HG02885 (cell line): ENCODE measurements around the gene ENO1.
A peak's percentile ranks its signal among the peaks of the same experiment; 100 is the strongest.
"Not testable (repeated sequence)": the region's sequence is repeated elsewhere in the genome, so short reads cannot be mapped to it uniquely, and the experiment has no call there.

ENCODE experiments used
- ATAC-seq: cut with Tn5 transposase; IDR thresholded peaks from one replicate; pipeline ENCODE4 v1.9.1; 2021; ENCODE audit warnings: mild to moderate bottlenecking; ENCODE audit not compliant: unreplicated experiment, poor library complexity

The ENO1 gene

GRCh38 chr1:8898418-8898817 is 19.9 kb upstream of the ENO1 start:
- ATAC-seq: not testable (repeated sequence)

GRCh38 chr1:8897505-8897904 is 19.0 kb upstream of the ENO1 start:
- not testable (repeated sequence) for ATAC-seq

GRCh38 chr1:8896775-8897174 is 18.3 kb upstream of the ENO1 start:
- not testable (repeated sequence) for ATAC-seq

- no peak for ATAC-seq
Measured at GRCh38 chr1:8892026-8892425, 13.5 kb upstream of the ENO1 start.

DNA sequence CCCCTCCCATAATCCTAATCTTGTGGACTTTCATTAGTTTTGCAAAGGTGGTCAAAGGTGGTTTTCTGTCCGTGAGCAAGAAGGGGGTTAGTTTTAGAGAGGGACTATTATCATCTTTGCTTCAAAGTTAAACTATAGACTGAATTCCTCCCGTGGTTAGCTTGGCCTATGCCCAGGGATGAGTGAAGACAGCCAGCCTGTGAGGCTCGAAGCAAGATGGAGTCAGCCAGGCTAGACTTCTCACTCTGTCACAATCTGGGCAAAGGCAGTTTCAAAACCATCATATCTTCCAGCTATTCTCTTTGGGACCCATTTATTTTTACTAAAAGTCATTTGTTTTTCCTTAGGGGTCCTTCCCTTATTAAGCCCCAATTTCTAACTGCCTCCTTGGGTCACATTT is 12.9 kb upstream of the ENO1 start:
- ATAC-seq: no peak

- ATAC-seq: no peak
Measured at GRCh38 chr1:8889925-8890785, 11.7 kb upstream of the ENO1 start.

DNA sequence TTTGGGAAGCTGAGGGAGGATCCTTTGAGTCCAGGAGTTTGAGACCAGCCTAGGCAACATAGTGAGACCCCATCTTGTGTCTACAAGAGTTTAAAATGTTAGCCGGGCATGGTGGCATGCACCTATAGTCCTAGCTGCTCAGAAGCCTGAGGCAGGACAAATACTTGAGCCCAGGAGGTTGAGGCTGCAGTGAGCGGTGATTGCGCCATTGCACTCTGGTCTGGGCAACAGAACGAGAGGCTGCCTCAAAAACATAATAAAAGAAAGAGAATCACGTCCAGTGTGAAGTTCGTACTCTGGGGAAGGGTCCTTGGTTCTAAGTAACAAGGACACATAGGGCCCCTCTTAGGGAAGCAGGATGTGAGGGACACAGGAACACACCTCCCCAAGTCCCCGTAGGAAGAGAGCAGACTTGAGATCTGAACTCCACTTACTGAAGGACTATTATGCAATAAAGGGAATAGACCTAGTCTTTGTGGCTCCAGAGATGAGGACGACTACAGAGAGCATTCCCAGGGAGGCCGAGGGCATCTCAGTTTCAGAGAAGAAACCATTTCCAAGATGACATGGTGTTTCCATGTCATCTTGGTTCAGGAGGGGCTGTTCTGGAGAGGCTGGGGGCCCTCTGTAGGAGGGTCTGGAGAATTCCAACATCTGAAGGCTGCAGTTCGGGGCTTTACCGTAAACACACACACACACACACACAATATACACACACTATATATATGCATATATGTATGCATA is 10.8 kb upstream of the ENO1 start:
- ATAC-seq: no peak

DNA sequence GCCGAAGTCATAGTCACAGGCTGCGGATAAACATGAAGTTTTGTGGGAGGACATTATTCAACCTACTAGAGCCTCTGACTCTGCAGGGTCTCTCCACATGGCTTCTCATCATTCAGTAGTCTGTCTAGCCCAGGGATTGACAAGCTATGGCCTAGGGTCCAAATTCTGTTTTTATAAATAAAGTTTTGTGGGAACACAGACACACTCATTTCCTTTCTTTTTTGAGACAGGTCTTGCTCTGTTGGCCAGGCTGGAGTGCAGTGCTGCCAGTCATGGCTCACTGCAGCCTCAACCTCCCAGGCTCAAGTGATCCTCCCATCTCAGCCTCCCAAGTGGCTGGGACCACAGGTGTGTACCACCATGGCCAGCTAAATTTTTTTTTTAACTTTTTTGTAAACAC is 8.1 kb upstream of the ENO1 start:
- no peak for ATAC-seq

DNA sequence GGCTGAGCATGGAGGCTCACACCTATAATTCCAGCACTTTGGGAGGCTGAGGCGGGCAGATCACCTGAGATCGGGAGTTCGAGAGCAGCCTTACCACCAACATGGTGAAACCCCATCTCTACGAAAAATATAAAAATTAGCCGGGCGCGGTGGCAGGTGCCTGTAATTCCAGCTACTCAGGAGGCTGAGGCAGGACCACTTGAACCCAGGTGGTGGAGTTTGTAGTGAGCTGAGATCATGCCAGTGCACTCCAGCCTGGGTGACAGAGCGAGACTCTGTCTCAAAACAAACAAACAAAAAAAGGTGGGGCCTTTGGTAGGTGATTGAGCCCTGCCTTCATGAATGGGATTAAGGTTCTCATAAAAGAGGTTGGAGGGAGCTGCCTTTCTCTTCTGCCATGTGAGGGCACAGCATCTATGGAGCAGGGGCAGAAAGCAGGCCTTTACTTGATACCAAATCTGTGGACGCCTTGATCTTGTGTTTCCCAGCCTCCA is 7.6 kb upstream of the ENO1 start:
- not testable (repeated sequence) for ATAC-seq

- ATAC-seq: not testable (repeated sequence)
Measured at GRCh38 chr1:8884105-8884504, 5.6 kb upstream of the ENO1 start.

GRCh38 chr1:8883491-8883890 is 5.0 kb upstream of the ENO1 start:
- ATAC-seq: no peak

- ATAC-seq: no peak
Measured at GRCh38 chr1:8879922-8880676, 1.6 kb upstream of the ENO1 start.

DNA sequence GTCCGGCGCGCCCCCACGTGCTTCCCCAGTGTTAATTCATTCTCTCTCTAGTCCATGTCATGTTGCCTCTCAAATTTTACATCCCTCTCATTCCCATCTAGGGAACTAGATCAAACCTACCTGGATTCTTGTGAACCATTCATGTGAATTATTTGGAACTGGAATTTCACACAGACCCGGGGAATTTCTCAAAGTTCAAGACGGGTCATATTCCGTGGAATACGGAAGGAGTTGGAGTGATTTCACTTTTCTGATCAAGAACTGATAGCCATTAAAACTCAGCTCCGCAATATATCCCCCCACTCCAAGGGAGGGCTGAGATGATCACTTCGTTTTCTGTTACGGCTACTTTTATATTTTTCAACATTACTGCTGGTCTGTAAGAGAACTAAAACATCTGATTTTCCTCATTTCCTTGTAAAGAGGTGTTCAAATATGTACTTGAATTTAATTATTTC is 1.0 kb upstream of the ENO1 start:
- no peak for ATAC-seq

- peak; percentile 75 for ATAC-seq
Measured at GRCh38 chr1:8878698-8879463, 395 bp upstream of the ENO1 start.

DNA sequence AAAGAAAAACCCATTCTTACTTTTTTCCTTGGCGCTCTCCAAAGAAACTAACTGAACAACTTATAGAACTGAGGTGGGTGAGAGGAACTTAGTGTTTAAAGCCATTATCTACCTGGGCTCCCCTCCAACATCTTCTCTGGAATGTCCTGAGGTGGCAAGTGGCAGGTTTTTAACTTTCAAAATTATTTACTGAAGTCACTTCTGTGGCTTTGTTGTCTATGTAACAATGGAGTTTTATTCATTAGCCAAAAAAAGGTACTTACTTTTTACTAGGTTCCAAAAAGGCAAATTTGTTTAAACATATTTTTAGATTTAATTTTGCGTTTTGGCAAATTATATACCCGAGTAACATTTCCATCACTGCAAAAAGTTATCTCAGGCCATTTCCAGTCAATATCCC is 2.4 kb downstream of the ENO1 start:
- no peak for ATAC-seq

DNA sequence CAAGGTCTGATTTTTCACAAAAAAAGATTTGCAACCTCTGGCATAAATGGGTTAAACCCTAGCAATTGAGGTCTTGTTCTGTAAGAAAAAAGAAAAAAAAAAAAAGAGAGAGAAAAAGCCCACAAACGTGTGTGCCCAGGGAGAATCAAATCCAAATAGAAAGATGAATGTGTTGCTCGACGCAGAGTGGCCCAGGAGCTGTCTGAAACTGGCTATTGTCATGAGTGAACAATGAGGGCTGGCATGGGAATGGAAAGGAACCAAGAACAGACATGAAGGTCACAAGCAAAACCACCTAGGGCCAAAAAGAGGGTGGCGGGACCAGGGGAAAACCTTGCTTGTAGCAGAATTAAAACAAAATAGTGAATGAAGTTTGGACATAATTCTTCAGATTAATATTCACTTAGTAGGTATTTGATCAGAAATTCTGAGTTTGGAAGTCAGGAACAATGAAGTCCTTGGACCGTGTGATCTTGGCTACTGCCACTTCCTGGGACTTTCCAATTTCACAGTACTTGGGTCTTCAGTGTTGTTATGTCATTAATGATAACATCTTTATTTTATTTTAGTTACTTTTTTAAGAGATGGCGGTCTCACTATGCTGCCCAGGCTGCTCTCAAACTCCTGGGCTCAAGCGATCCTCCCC is 3.1 kb downstream of the ENO1 start:
- ATAC-seq: no peak

DNA sequence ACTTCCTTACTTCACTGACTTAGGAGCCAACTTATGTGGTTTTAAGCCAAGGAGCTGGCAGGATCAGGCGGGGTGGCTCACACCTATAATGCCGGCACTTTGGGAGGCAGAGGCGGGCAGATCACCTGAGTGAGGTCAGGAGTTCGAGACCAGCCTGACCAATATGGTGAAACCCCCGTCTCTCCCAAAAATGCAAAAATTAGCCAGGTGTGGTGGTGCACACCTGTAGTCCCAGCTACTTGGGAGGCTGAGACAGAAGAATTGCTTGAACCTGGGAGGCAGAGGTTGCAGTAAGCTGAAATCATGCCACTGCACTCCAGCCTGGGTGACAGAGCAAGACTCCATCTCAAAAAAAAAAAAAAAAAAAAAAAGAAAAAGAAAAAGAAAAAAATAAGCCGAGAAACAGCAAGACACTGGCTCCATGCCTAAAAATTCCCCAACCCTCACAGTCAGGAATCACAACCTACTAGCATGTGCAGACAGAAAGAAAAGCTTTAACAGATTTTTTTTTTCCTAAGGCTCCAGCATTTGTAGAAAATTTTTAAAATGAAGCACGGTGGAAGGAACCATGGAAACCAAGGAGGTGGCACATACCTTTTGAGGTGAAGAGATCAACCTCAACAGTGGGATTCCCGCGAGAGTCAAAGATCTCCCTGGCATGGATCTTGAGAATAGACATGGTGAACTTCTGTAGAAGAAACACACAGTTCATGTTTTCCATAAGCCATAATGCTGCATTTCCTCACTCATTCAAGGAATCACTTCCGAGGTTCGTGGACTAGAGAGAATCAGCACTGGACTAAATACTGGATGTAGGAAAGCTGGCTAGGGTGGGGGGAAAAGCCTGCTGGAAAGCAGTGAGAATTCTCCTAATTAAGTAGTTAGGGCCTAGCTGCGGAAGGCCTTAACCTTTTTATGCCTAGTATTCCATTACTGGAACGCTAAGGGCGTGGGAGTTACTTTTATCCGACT is 4.0 kb downstream of the ENO1 start:
- no peak for ATAC-seq

- no peak for ATAC-seq
Measured at GRCh38 chr1:8873506-8874229, 4.8 kb downstream of the ENO1 start.
